Occipital lobe (tissue), 3 donors: ENCODE measurements around the gene CXorf49. TPM values are rescaled to one million over a fixed set of nuclear protein-coding genes. Genes with fewer than 3 reads are reported as not detected.
"Not testable (repeated sequence)": the region's sequence is repeated elsewhere in the genome, so short reads cannot be mapped to it uniquely, and the experiment has no call there.

Experiments
- DNase-seq: peaks from one replicate; lab custom pipeline; 2025; lab: John Stamatoyannopoulos, UW
- small RNA-seq: library from RNA; depleted of rRNA; stranded (forward); fragments of <200 nt; gene quantifications from one replicate; pipeline ENCODE3, GENCODE V24; 2014
- total RNA-seq: library from RNA; depleted of rRNA; stranded (reverse); fragments of >200 nt; gene quantifications from one replicate; pipeline ENCODE4 v1.2.3, GENCODE V29; 2014

Gene CXorf49
- total RNA-seq, 1 donor from 2014 or later, result not detected

GRCh38 chrX:71671938-71672337 is 46.1 kb downstream of the CXorf49 start:
- no peak for DNase-seq

GRCh38 chrX:71671043-71671780 is 46.9 kb downstream of the CXorf49 start:
- DNase-seq, result no peak

GRCh38 chrX:71669947-71670346 is 48.1 kb downstream of the CXorf49 start:
- not testable (repeated sequence) for DNase-seq

GRCh38 chrX:71669492-71669891 is 48.6 kb downstream of the CXorf49 start:
- DNase-seq, result no peak

- DNase-seq, result no peak
Measured at GRCh38 chrX:71668248-71668595, 49.9 kb downstream of the CXorf49 start.

GRCh38 chrX:71667328-71668247 is 50.5 kb downstream of the CXorf49 start, which contains the start of gene LOC101059915:
Gene LOC101059915, plus strand, starts transcription at chrX:71667546.
- no peak for DNase-seq

GRCh38 chrX:71666240-71667223 is 51.6 kb downstream of the CXorf49 start:
- DNase-seq, result no peak

GRCh38 chrX:71665747-71666146 is 52.3 kb downstream of the CXorf49 start:
- no peak for DNase-seq

GRCh38 chrX:71664889-71665491 is 53.1 kb downstream of the CXorf49 start:
- DNase-seq, result no peak

Small RNA genes lying within 50 kb of the gene (small RNA-seq; reads per million reads assigned to genes)
- gene BX276092.4, result not detected
- not detected for gene BX276092.6
- not detected for gene BX276092.8

Other genes starting within 250 kb of the CXorf49 start
- 248 TPM for gene OGT, start 185.2 kb downstream of the CXorf49 start, total RNA-seq
- 3.0 TPM for gene GCNA, start 139.8 kb downstream of the CXorf49 start, total RNA-seq
- gene CXCR3, start 99.8 kb downstream of the CXorf49 start, total RNA-seq, result not detected
- gene CXorf49B, start 45.1 kb upstream of the CXorf49 start, total RNA-seq, result not detected
- gene NHSL2, start 192.6 kb upstream of the CXorf49 start, total RNA-seq, result 0.78 TPM